Astrocyte (in vitro differentiated cells and primary cell): ENCODE results near the gene ATXN7L1. TPM values are rescaled to one million over a fixed set of nuclear protein-coding genes. Genes with fewer than 3 reads are reported as not detected.
A peak's percentile ranks its signal among the peaks of the same experiment; 100 is the strongest.

ENCODE experiments used
- DNase-seq: peaks from one replicate; pipeline ENCODE4 v3.0.0-alpha.2; 2010; ENCODE audit warnings: low read depth
- FAIRE-seq: peaks from 2 replicates; lab custom pipeline; 2011; peaks lifted over from hg19 to GRCh38; lab: Jason Lieb, UNC
- H2AFZ ChIP-seq: 2 replicates; pipeline ENCODE4 v1.6.0; 2012; ENCODE audit warnings: low read depth, low read length, inconsistent platforms
- H3K27ac ChIP-seq: 2 replicates; pipeline ENCODE4 v1.5.1; 2011; ENCODE audit warnings: low read depth, low read length, inconsistent platforms
- H3K27me3 ChIP-seq: 2 replicates; pipeline ENCODE4 v1.6.0; 2011; ENCODE audit warnings: low read length, inconsistent platforms; ENCODE audit not compliant: insufficient read depth
- H3K36me3 ChIP-seq: 2 replicates; pipeline ENCODE4 v1.5.1; 2011; ENCODE audit warnings: low read length, inconsistent platforms; ENCODE audit not compliant: insufficient read depth
- H3K4me1 ChIP-seq: 2 replicates; pipeline ENCODE4 v1.5.1; 2011; ENCODE audit warnings: low read length, inconsistent platforms; ENCODE audit not compliant: insufficient read depth
- H3K4me2 ChIP-seq: 2 replicates; pipeline ENCODE4 v1.6.0; 2012; ENCODE audit warnings: low read length, inconsistent platforms
- H3K4me3 ChIP-seq: 2 replicates; pipeline ENCODE4 v1.5.1; 2011; ENCODE audit warnings: low read depth, mild to moderate bottlenecking, low read length, inconsistent platforms; ENCODE audit not compliant: insufficient read depth
- H3K79me2 ChIP-seq: 2 replicates; pipeline ENCODE4 v1.6.0; 2012; ENCODE audit warnings: mild to moderate bottlenecking, low read length, inconsistent platforms; ENCODE audit not compliant: insufficient read depth
- H3K9ac ChIP-seq: 2 replicates; pipeline ENCODE4 v1.6.0; 2012; ENCODE audit warnings: mild to moderate bottlenecking, low read length, inconsistent platforms
- H3K9me3 ChIP-seq: 2 replicates; pipeline ENCODE4 v1.5.1; 2012; ENCODE audit warnings: low read depth, mild to moderate bottlenecking, low read length, inconsistent platforms; ENCODE audit not compliant: insufficient read depth
- H4K20me1 ChIP-seq: 2 replicates; pipeline ENCODE4 v1.6.0; 2012; ENCODE audit warnings: low read length, inconsistent platforms; ENCODE audit not compliant: insufficient read depth
- H3K27ac Mint-ChIP-seq: one replicate; pipeline ENCODE4 v1.8.0; 2021; ENCODE audit warnings: mild to moderate bottlenecking, mixed read lengths; ENCODE audit not compliant: unreplicated experiment
- H3K27me3 Mint-ChIP-seq: one replicate; pipeline ENCODE4 v1.8.0; 2021; ENCODE audit warnings: low read depth, mixed read lengths; ENCODE audit not compliant: unreplicated experiment
- H3K36me3 Mint-ChIP-seq: one replicate; pipeline ENCODE4 v1.8.0; 2021; ENCODE audit warnings: low read depth, mixed read lengths; ENCODE audit not compliant: unreplicated experiment
- H3K4me1 Mint-ChIP-seq: one replicate; pipeline ENCODE4 v1.8.0; 2021; ENCODE audit warnings: low read depth, mixed read lengths; ENCODE audit not compliant: unreplicated experiment
- H3K4me3 Mint-ChIP-seq: one replicate; pipeline ENCODE4 v1.8.0; 2021; ENCODE audit warnings: mild to moderate bottlenecking, moderate library complexity, mixed read lengths; ENCODE audit not compliant: unreplicated experiment
- H3K9me3 Mint-ChIP-seq: one replicate; pipeline ENCODE4 v1.8.0; 2021; ENCODE audit warnings: mild to moderate bottlenecking, mixed read lengths; ENCODE audit not compliant: unreplicated experiment
- CTCF ChIP-seq: IDR thresholded peaks from 2 replicates; pipeline ENCODE4 v1.5.1; 2011; ENCODE audit warnings: low read depth, mild to moderate bottlenecking, inconsistent platforms, low read length, moderate library complexity; ENCODE audit not compliant: insufficient read depth
- EZH2 ChIP-seq: IDR thresholded peaks from 2 replicates; pipeline ENCODE4 v1.6.1; 2012; ENCODE audit warnings: mild to moderate bottlenecking, low read length, inconsistent platforms; ENCODE audit not compliant: insufficient read depth
- total RNA-seq: library from RNA; stranded (reverse); gene quantifications from 2 replicates; pipeline ENCODE4 v1.2.1, GENCODE V29; 2021

Gene ATXN7L1
- total RNA-seq, 1 donor from 2014 or later, result 7.6 TPM

GRCh38 chr7:105707967-105708762 lies 168.2 kb downstream of the ATXN7L1 start:
- no peak overlapping the region for H3K4me3 ChIP-seq
- H3K27ac ChIP-seq, result no peak overlapping the region
- H3K27ac Mint-ChIP-seq, result no peak overlapping the region
- no peak overlapping the region for H3K4me2 ChIP-seq
- no peaks in the 10 kb centered on the region for H3K79me2 ChIP-seq
- peaks cover 24% of the 10 kb centered on the region for H3K9me3 Mint-ChIP-seq
- no peaks in the 10 kb centered on the region for H3K27me3 ChIP-seq
- TF ChIP-seq EZH2, result no peak
- TF ChIP-seq CTCF, result no peak
- H2AFZ ChIP-seq, result no peak overlapping the region
- DNase-seq, result no peak
- H3K9me3 ChIP-seq, result peaks cover 12% of the 10 kb centered on the region
- H3K4me1 ChIP-seq, result no peaks in the 10 kb centered on the region
- H4K20me1 ChIP-seq, result no peaks in the 10 kb centered on the region
- H3K27me3 Mint-ChIP-seq, result no peaks in the 10 kb centered on the region
- FAIRE-seq, result no peak
- H3K36me3 ChIP-seq, result no peaks in the 10 kb centered on the region
- H3K9ac ChIP-seq, result no peak overlapping the region
- H3K36me3 Mint-ChIP-seq, result peaks cover 15% of the 10 kb centered on the region
- peaks cover 13% of the 10 kb centered on the region for H3K4me1 Mint-ChIP-seq
- no peak overlapping the region for H3K4me3 Mint-ChIP-seq

- H3K27ac Mint-ChIP-seq, result no peak overlapping the region
- no peaks in the 10 kb centered on the region for H3K27me3 Mint-ChIP-seq
- no peak overlapping the region for H3K4me3 Mint-ChIP-seq
- peaks cover 9% of the 10 kb centered on the region for H3K36me3 Mint-ChIP-seq
- H3K4me1 ChIP-seq, result no peaks in the 10 kb centered on the region
- no peak overlapping the region for H3K4me2 ChIP-seq
- no peaks in the 10 kb centered on the region for H4K20me1 ChIP-seq
- no peaks in the 10 kb centered on the region for H3K27me3 ChIP-seq
- peaks cover 21% of the 10 kb centered on the region for H3K9me3 Mint-ChIP-seq
- H2AFZ ChIP-seq, result no peak overlapping the region
- H3K4me1 Mint-ChIP-seq, result peaks cover 13% of the 10 kb centered on the region
- no peak overlapping the region for H3K27ac ChIP-seq
- no peaks in the 10 kb centered on the region for H3K79me2 ChIP-seq
- no peak for FAIRE-seq
- no peaks in the 10 kb centered on the region for H3K36me3 ChIP-seq
- no peak overlapping the region for H3K9ac ChIP-seq
- peak; percentile 11 for DNase-seq
- peaks cover 10% of the 10 kb centered on the region for H3K9me3 ChIP-seq
- TF ChIP-seq CTCF (no peak), EZH2 (no peak)
- H3K4me3 ChIP-seq, result no peak overlapping the region
These were observed 169.0 kb downstream of the ATXN7L1 start for GRCh38 chr7:105707381-105707780.

- Mint-ChIP-seq H3K27ac (no peak overlapping the region), H3K36me3 (peaks cover 1% of the 10 kb centered on the region), H3K4me1 (peaks cover 13% of the 10 kb centered on the region), H3K27me3 (no peaks in the 10 kb centered on the region), H3K9me3 (peaks cover 7% of the 10 kb centered on the region), H3K4me3 (no peak overlapping the region)
- FAIRE-seq (no peak), DNase-seq (no peak)
- TF ChIP-seq EZH2 (no peak), CTCF (no peak)
- Histone ChIP-seq H3K9ac (no peak overlapping the region), H3K27ac (no peak overlapping the region), H3K4me1 (no peaks in the 10 kb centered on the region), H4K20me1 (no peaks in the 10 kb centered on the region), H3K36me3 (no peaks in the 10 kb centered on the region), H3K4me2 (no peak overlapping the region), H3K79me2 (no peaks in the 10 kb centered on the region), H3K9me3 (no peaks in the 10 kb centered on the region), H3K27me3 (no peaks in the 10 kb centered on the region), H2AFZ (no peak overlapping the region), H3K4me3 (no peak overlapping the region)
These were observed 171.0 kb downstream of the ATXN7L1 start for GRCh38 chr7:105705427-105705826.
